OCI-LY7 (cell line): ENCODE measurements around the gene CISD3. TPM values are rescaled to one million over a fixed set of nuclear protein-coding genes. Genes with fewer than 3 reads are reported as not detected.

Experiments
- BruUV-seq: library from RNA; stranded (reverse); fragments of 400-500 nt; replicated peaks from 2 replicates; lab custom pipeline; 2021; lab: Mats Ljungman, UMichigan
- CTCF ChIA-PET: fragments of 300-600 bp; sonication (Branson Sonifier 250); formaldehyde crosslinking; loops from one replicate; lab custom pipeline; 2022; ENCODE audit warnings: antibody characterized with exemption; ENCODE audit not compliant: unreplicated experiment; lab: Charles Lee
- POLR2A ChIA-PET: fragments of 300-600 bp; sonication (Branson Sonifier 250); formaldehyde crosslinking; loops from one replicate; lab custom pipeline; 2022; ENCODE audit warnings: antibody characterized with exemption; lab: Charles Lee
- DNase-seq: peaks from one replicate; pipeline ENCODE4 v3.0.0-alpha.2; 2015; ENCODE audit warnings: low spot score
- H2AFZ ChIP-seq: fragments of 200-600 bp; sonication (generic), shearing (Covaris generic); 2 replicates; pipeline ENCODE4 v1.6.1; 2014; ENCODE audit warnings: mild to moderate bottlenecking, antibody characterized with exemption, low read length, moderate library complexity
- H3K27ac ChIP-seq: fragments of 200-600 bp; sonication (generic); 2 replicates; pipeline ENCODE4 v1.5.1; 2014; ENCODE audit warnings: mixed run types, low read depth, mild to moderate bottlenecking, moderate library complexity, low read length, inconsistent platforms; ENCODE audit not compliant: poor library complexity, severe bottlenecking
- H3K36me3 ChIP-seq: fragments of 200-600 bp; sonication (generic); 2 replicates; pipeline ENCODE4 v1.6.1; 2014; ENCODE audit warnings: mild to moderate bottlenecking, antibody characterized with exemption, low read length, moderate library complexity, mixed read lengths; ENCODE audit not compliant: insufficient read depth
- H3K4me1 ChIP-seq: fragments of 200-600 bp; sonication (generic); 2 replicates; pipeline ENCODE4 v1.5.1; 2014; ENCODE audit warnings: mild to moderate bottlenecking, low read length; ENCODE audit not compliant: insufficient read depth, poor library complexity, severe bottlenecking
- H3K4me2 ChIP-seq: fragments of 200-600 bp; sonication (generic); 2 replicates; pipeline ENCODE4 v1.6.1; 2014; ENCODE audit warnings: mild to moderate bottlenecking, low read length
- H3K4me3 ChIP-seq: fragments of 200-600 bp; sonication (generic); 2 replicates; pipeline ENCODE4 v1.5.1; 2014; ENCODE audit warnings: mild to moderate bottlenecking, low read depth, low read length; ENCODE audit not compliant: poor library complexity, severe bottlenecking
- H3K79me2 ChIP-seq: fragments of 200-600 bp; sonication (generic); 2 replicates; pipeline ENCODE4 v1.6.1; 2016; ENCODE audit warnings: low read depth, mild to moderate bottlenecking, low read length, moderate library complexity, mixed read lengths; ENCODE audit not compliant: insufficient read depth
- H3K9me2 ChIP-seq: fragments of 200-600 bp; sonication (generic); 2 replicates; pipeline ENCODE4 v1.6.1; 2016; ENCODE audit warnings: mild to moderate bottlenecking, low read length, mixed read lengths; ENCODE audit not compliant: insufficient read depth
- H3K9me3 ChIP-seq: fragments of 200-600 bp; sonication (generic); 2 replicates; pipeline ENCODE4 v1.6.1; 2014; ENCODE audit warnings: mild to moderate bottlenecking, mixed run types, low read length, mixed read lengths
- H4K20me1 ChIP-seq: fragments of 200-600 bp; sonication (generic); 2 replicates; pipeline ENCODE4 v1.6.1; 2014; ENCODE audit warnings: mild to moderate bottlenecking, antibody characterized with exemption, low read length, moderate library complexity, mixed read lengths; ENCODE audit not compliant: insufficient read depth
- CTCF ChIP-seq: fragments of 200-600 bp; sonication (generic); conservative IDR thresholded peaks from 2 replicates; pipeline ENCODE4 v1.5.1; 2014; ENCODE audit warnings: mild to moderate bottlenecking, antibody characterized with exemption, low read length, moderate library complexity, mixed read lengths
- EZH2phosphoT487 ChIP-seq: fragments of 200-600 bp; sonication (generic); IDR thresholded peaks from 2 replicates; pipeline ENCODE4 v1.6.1; 2018; ENCODE audit warnings: low read depth, borderline replicate concordance, mild to moderate bottlenecking, mixed run types, antibody characterized with exemption, low read length, moderate library complexity, mixed read lengths
- intact Hi-C: fragments of 100-400 bp; cut with micrococcal nuclease; formaldehyde crosslinking; loops from one replicate; pipeline ENCODE4 v1.10.0; 2022; ENCODE audit not compliant: unreplicated experiment
- total RNA-seq, 2 experiments: library from RNA; depleted of rRNA in 1 of 2; stranded (reverse); fragments of >200 nt in 1 of 2; shearing (Covaris generic) in 1 of 2; gene quantifications; 2 replicates each; pipeline ENCODE4 v1.2.3, GENCODE V29; 2014 to 2022

CISD3 gene
- total RNA-seq, 2 experiments from 2014 or later: 13.4 to 25.1 TPM

GRCh38 chr17:38691154-38691553 is 39.0 kb upstream of the CISD3 start:
- Histone ChIP-seq H3K4me3 (no peak overlapping the region), H3K9me2 (no peaks in the 10 kb centered on the region), H2AFZ (no peak overlapping the region), H4K20me1 (no peaks in the 10 kb centered on the region), H3K4me1 (peaks cover 6% of the 10 kb centered on the region), H3K27ac (no peak overlapping the region), H3K4me2 (no peak overlapping the region), H3K9me3 (no peaks in the 10 kb centered on the region), H3K36me3 (no peaks in the 10 kb centered on the region), H3K79me2 (no peaks in the 10 kb centered on the region)
- no TSS peak for BruUV-seq
- intact Hi-C loops: no loop called here
- ChIA-PET CTCF (interaction anchor here (0.5 kb wide), 1 partner anchor 107 kb away, joined by 3 read pairs; no protein-coding TSS in a partner anchor), POLR2A (interaction anchor here (0.5 to 1.2 kb wide), 2 partner anchors 24 to 377 kb away, joined by 3 to 4 read pairs; no protein-coding TSS in a partner anchor)
- no peak for TF ChIP-seq EZH2phosphoT487
- TF ChIP-seq CTCF: no peak
- DNase-seq: no peak

GRCh38 chr17:38693700-38694329 is 36.3 kb upstream of the CISD3 start:
- no TSS peak for BruUV-seq
- POLR2A ChIA-PET: interaction anchor here (0.8 kb wide), 1 partner anchor 16 kb away, joined by 3 read pairs; no protein-coding TSS in a partner anchor

More at GRCh38 chr17:38693700-38694329, 36.3 kb upstream of the CISD3 start:
- H3K79me2 ChIP-seq: no peaks in the 10 kb centered on the region
- no peak overlapping the region for H2AFZ ChIP-seq
- H3K4me1 ChIP-seq: peaks cover 14% of the 10 kb centered on the region
- H3K36me3 ChIP-seq: no peaks in the 10 kb centered on the region
- no peak overlapping the region for H3K4me3 ChIP-seq
- H3K27ac ChIP-seq: no peak overlapping the region
- intact Hi-C loops: no loop called here
- H3K9me3 ChIP-seq: no peaks in the 10 kb centered on the region
- DNase-seq: no peak
- no peak overlapping the region for H3K4me2 ChIP-seq
- H4K20me1 ChIP-seq: no peaks in the 10 kb centered on the region
- TF ChIP-seq CTCF (no peak), EZH2phosphoT487 (no peak)
- CTCF ChIA-PET: no interaction called here
- H3K9me2 ChIP-seq: no peaks in the 10 kb centered on the region
